HG03469 (cell line): Measurements from ENCODE around the gene CHN1.

Source experiments
- ATAC-seq: cut with Tn5 transposase; IDR thresholded peaks from one replicate; pipeline ENCODE4 v1.9.1; 2021; ENCODE audit warnings: mild to moderate bottlenecking, moderate library complexity, moderate number of reproducible peaks; ENCODE audit not compliant: unreplicated experiment

CHN1 gene

DNA sequence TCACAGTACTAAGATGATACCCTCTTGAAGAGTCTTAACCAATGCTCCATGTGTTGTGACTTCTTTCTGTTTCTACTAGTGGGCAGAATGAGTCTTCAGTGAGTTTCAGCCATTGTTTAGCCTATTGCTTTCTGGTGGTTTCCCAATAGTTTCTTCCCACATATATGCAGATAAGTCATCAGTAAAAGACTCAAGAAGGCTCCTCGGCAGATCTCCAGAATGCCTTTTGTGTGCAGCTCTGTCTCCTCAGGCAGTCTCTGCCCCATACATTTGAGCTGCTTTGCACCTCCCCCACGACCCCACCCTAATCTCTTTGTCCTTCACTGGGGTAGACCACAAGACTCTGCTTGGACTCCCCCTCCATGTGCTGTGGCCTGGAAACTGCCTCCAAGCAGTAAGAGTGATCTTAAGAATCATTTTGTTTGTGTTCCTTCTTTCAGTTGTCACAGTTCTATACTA is 169.4 kb downstream of the CHN1 start:
- peak; percentile 58 for ATAC-seq

DNA sequence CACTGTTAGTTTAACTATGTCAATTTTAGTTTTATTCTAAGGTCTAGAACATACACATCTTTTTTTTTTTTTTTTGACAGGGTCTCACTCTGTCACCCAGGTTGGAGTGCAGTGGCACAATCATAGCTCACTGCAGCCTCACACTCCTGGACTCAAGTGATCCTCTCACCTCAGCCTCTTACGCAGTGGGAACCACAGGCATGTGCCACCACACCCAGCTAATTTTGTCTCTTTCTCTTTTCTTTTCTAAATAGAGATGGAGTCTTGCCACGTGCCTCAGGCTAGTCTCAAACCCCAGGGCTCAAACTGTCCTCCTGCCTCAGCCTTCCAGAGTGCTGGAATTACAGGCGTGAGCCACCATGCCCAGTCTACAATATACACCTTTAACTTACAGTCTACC is 171.4 kb downstream of the CHN1 start:
- ATAC-seq: no peak

DNA sequence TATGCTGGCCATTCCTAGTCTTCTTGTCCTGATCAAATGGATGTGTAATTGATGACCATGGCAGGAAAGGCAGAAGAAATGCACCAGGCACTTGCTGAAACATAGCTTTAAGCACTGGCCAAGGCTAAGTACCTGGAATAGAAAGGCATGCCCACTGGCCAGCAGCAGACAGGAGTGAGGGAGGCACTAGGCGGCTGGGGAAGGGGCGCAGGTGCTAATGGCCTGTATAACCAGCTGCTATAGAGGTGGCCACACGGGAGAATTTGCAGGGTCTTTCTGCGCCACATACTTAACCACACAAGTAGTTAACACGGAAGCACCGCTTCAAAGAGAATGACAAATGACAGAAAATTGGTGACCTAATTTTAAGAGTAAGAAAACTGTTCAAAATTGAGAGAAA is 174.6 kb downstream of the CHN1 start:
- no peak for ATAC-seq

DNA sequence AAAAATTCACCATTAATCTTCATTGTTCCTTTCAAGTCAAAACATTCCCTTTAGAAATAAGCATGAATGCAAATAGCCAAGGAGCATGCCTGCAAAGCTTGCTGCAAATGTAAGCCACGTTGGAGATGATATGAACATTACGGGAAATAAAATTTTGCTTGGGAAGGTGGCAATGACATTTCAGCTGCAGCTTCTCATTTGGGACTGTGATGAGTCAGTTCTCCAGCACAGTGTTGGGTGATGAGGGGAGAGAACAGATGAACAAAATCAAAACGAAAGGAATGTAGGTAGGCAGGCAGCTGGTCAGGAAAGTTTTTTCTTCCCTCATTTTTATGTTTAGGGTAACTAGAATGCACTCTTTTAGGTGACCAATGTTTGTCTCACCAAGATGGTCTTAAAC is 175.6 kb downstream of the CHN1 start:
- no peak for ATAC-seq

GRCh38 chr2:174827371-174828369 is 177.5 kb downstream of the CHN1 start:
- no peak for ATAC-seq

- no peak for ATAC-seq
Measured at GRCh38 chr2:174826051-174826450, 179.1 kb downstream of the CHN1 start.

GRCh38 chr2:174824068-174824467 is 181.1 kb downstream of the CHN1 start:
- no peak for ATAC-seq

DNA sequence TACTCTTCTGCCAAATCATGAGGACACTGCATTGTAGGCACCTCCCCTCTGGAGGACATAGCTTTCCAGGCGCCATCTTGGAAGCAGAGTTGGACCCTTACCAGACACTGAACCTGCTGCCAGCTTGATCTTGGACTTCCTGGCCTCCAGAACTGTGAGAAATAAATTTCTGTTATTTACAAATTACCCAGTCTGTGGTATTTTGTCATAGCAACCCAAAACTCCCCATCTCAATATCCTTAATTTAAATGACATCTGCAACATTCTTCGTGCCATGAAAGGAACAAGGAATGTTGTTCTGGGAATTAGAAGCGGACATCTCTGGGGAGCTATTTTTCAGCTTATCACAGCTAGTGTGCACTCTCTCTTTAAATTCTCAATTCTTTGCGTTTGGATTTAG is 183.6 kb downstream of the CHN1 start:
- no peak for ATAC-seq

DNA sequence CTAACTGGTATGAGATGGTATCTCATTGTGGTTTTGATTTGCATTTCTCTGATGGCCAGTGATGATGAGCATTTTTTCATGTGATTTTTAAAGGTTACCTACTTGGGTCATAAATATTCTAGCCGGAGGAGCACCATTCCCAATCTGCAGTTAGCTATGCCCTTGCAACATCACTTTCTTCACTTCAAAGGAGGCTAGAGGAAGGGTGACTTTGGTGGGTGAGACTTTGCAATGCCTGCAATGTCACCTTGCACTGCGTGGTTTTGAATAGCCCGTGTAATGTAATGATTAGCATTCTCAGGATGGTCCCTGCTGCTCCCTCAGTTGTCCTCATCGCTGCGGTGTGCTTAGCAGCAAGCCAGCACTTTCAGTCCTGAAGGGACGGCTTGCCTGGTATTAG is 184.8 kb downstream of the CHN1 start:
- no peak for ATAC-seq

- ATAC-seq: no peak
Measured at GRCh38 chr2:174815526-174815925, 189.7 kb downstream of the CHN1 start.

- ATAC-seq: no peak
Measured at GRCh38 chr2:174812037-174812436, 193.1 kb downstream of the CHN1 start.

DNA sequence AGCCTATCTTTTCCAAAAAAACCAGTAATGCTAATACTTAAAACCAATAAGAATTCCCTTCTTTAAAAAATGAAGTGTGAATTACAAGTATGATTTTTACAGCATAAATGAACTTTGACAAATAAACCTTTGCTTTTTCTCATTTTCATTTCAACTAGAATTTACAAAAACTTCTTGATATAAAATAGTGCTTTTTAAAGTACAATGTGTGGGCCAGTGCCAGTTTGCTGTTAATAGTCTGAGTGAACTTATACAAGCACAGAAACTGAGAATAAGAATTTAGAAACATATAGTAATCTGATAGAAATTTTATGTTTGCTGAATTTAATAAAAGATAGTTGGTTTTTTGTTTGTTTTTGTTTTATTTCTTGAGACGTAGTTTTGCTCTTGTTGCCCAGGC is 197.2 kb downstream of the CHN1 start:
- no peak for ATAC-seq

DNA sequence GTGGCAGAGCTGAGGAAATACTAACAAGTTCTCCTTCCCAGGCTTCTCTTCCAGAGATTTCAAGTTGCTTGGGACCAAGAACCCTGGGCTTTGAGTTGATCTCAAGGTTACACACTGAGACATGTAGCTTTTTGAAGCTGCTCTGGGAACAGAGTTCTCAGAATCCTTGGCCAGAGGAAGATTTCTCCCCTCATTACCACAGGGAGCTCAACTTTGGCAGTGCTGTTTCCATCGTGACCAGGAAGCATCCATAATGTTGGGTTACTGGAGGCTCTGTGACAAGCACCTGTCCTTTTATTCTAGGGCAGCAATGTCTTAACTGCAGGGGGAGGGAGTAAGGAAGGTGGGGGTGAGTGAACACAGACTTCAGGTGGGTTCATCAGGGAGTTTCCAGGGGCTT is 199.4 kb downstream of the CHN1 start:
- ATAC-seq: no peak

DNA sequence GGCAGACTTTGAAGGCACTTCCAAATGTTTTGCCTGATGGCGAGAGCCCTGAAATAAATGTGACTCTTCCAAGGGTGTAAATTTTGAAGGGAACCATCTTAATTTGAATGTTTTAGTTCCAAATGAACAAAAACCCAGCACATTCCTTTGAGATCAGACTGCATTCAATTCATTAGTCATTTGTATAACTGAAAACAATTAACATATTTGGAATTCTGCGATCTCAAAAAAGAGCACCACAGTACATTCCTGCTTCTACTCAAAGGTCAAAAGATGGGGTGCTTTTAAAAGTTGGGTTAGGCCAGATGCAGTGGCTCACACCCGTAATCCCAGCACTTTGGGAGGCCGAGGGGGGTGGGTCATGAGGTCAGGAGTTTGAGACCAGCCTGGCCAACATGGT is 202.7 kb downstream of the CHN1 start:
- no peak for ATAC-seq

- no peak for ATAC-seq
Measured at GRCh38 chr2:174800436-174801205, 204.6 kb downstream of the CHN1 start.

GRCh38 chr2:174798801-174799200 is 206.4 kb downstream of the CHN1 start:
- no peak for ATAC-seq

DNA sequence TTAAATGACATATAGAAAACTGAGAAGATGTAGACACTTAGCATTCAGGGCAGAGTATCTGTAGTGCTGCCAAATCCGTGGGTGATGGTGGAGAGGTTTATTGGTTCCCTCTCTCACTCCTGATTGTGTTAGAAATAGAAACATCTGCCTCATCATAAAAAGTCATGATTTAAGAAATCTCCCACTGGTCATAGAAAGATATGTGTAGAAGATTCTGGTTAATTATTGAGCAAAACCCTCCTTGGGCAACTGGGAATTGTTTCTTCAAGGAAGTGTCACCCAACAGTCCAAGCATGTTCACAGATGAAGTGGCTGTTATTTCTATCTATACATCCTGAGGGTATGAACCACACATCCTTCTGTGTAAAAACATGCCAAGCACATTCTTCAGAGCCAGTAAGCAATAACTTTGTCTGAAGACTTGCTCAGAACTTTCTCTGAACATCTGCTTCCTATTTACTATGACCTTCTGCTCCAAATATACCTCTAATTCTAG is 207.4 kb downstream of the CHN1 start:
- ATAC-seq: no peak

DNA sequence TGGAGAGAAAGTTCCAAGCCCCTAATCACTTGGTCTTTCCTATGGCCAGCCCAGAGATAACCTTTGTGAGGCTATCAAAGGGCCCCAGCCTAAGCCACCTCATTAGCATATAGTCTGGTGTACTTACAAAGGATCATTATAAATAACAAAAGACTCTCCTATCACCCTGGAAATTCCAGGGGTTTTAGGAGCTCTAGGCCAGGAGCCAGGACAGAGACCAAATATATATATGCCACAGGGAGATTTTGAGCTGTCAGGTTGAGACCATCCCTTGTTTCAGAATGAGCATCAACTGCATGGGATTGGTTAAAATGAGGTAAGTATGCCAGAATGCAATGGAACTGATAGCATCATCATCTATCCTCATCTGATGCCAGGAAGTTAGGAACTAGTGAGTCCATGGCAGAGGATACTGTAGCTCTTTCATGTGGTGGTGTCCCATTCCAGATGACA is 208.8 kb downstream of the CHN1 start:
- no peak for ATAC-seq

DNA sequence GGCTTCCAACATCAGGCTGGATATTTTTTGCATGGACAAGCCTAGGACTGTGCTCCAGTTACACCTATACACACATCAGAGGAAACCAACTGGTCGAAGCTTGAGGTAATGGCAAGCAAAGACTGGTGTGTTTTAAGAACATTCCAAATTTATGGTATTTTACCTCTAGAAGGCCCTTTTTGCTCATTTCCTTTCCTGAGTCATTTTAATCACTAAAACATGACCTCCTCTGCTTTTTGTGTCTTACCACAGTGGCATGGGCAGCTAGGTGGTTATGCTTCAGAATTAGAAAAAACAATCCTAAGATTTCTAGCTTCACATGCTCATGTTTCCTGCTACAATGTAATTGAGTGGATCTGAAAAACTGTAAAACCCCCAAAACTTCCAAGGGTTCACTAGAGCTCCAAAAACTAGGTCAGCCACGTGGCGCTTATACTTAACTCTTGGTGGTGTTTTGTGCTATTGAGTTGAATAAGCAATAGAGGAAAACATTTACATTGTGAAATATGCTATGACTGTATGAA is 210.3 kb downstream of the CHN1 start:
- ATAC-seq: no peak

DNA sequence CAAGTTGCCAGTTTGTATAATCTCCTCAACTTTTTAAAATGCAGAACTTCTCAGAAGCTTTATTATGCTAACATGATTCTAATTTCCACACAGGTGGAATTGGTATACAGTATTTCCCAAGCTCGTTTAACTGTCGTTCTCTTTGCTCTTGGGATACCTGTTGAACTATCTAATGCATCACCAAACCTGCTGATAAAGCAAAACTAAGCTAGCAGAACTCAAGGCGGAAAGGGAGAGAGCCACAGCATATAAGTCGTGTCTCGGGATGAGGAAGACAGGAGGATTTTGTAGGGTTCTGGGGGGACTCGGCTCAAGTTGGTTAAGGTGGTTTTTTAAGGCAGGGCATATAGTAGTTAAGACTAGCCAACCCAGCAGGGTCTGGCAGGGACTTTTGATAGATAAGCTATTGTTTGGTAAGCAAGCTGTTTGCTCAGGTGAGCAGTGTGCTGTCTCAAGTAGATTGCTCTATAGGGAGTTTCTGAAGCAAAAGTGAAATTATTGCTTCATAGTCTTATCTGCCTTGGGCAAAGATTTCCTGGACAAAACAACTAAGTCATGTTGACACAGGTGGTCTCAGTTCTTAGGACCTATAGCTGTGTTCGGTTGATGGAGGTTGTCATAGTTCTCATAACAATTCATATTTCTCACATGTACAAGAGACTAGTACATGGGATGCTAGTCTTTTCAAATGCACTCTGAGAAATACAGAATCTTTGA is 212.7 kb downstream of the CHN1 start:
- no peak for ATAC-seq
